ENCODE measurements around the gene BRS3. TPM values are rescaled to one million over a fixed set of nuclear protein-coding genes. Genes with fewer than 3 reads are reported as not detected.
A peak's percentile ranks its signal among the peaks of the same experiment; 100 is the strongest.

BRS3 gene
- total RNA-seq, 1 experiment from 2014 or later, result not detected

- intact Hi-C loops (cut with micrococcal nuclease; ENCODE audit: unreplicated experiment) (no loop called here), in situ Hi-C loops (cut with HindIII; ENCODE audit: low pct_unique_long_range_greater_than_20kb, low sequenced_read_pairs) (no loop called here)
- no peak for DNase-seq (ENCODE audit: low read depth, low spot score)
- Histone ChIP-seq H3K4me3 (ENCODE audit: low read depth in 2 of 2, low read length in 2 of 2) (no peak overlapping the region), H3K36me3 (ENCODE audit: control insufficient read depth, insufficient read depth, low read length) (no peaks in the 10 kb centered on the region), H3K9me3 (ENCODE audit: control insufficient read depth, insufficient read depth, low read depth, low read length) (no peaks in the 10 kb centered on the region), H3K27me3 (ENCODE audit: control insufficient read depth, insufficient read depth, low read length) (peaks cover 2% of the 10 kb centered on the region; the same call in 1 of the 2 replicates), H3K27ac (ENCODE audit: low read length) (no peak overlapping the region), H3K4me1 (ENCODE audit: control insufficient read depth, insufficient read depth, low read length) (no peaks in the 10 kb centered on the region)
- BruUV-seq (replicated peaks), result no TSS peak
- CTCF ChIA-PET, result no interaction called here
- TF ChIP-seq TCF7L2 (IDR thresholded peaks at IDR 0.05; ENCODE audit: low read depth, low read length) (peak; percentile 55; the same call in 1 of the 2 replicates), CTCF (IDR thresholded peaks at IDR 0.05) (no peak)
- ATAC-seq, result no peak
- POLR2A ChIA-PET, result no interaction called here
These were observed 34.0 kb upstream of the BRS3 start for GRCh38 chrX:136453771-136454170.

- no peak for DNase-seq (ENCODE audit: low read depth, low spot score)
- no peaks in the 10 kb centered on the region for H3K4me1 ChIP-seq (ENCODE audit: control insufficient read depth, insufficient read depth, low read length)
- no TSS peak for BruUV-seq (replicated peaks)
- H3K36me3 ChIP-seq (ENCODE audit: control insufficient read depth, insufficient read depth, low read length), result no peaks in the 10 kb centered on the region
- intact Hi-C loops (cut with micrococcal nuclease; ENCODE audit: unreplicated experiment), result no loop called here
- TF ChIP-seq REST (IDR thresholded peaks at IDR 0.05; ENCODE audit: insufficient read depth in 1 of 2, low read depth in 2 of 2, low read length in 1 of 2) (no peak), POLR2AphosphoS5 (IDR thresholded peaks at IDR 0.05; ENCODE audit: low read depth, low read length) (no peak)
- in situ Hi-C loops (cut with HindIII; ENCODE audit: low pct_unique_long_range_greater_than_20kb, low sequenced_read_pairs), result no loop called here
- H3K9me3 ChIP-seq (ENCODE audit: control insufficient read depth, insufficient read depth, low read depth, low read length), result no peaks in the 10 kb centered on the region
- no peak overlapping the region for H3K4me3 ChIP-seq (ENCODE audit: low read depth in 2 of 2, low read length in 2 of 2)
- no peak for ATAC-seq
- ChIA-PET POLR2A (no interaction called here), CTCF (no interaction called here)
- H3K27me3 ChIP-seq (ENCODE audit: control insufficient read depth, insufficient read depth, low read length), result peaks cover 3% of the 10 kb centered on the region; the same call in 1 of the 2 replicates
- H3K27ac ChIP-seq (ENCODE audit: low read length), result no peak overlapping the region
These were observed 31.6 kb upstream of the BRS3 start for GRCh38 chrX:136456133-136456532.

- peaks cover 3% of the 10 kb centered on the region; the same call in 1 of the 2 replicates for H3K27me3 ChIP-seq (ENCODE audit: control insufficient read depth, insufficient read depth, low read length)
- CTCF ChIA-PET, result no interaction called here
- H3K4me3 ChIP-seq (ENCODE audit: low read depth in 2 of 2, low read length in 2 of 2), result no peak overlapping the region
- POLR2A ChIA-PET, result no interaction called here
- no peaks in the 10 kb centered on the region for H3K9me3 ChIP-seq (ENCODE audit: control insufficient read depth, insufficient read depth, low read depth, low read length)
- H3K4me1 ChIP-seq (ENCODE audit: control insufficient read depth, insufficient read depth, low read length), result no peaks in the 10 kb centered on the region
- TF ChIP-seq REST (IDR thresholded peaks at IDR 0.05; ENCODE audit: insufficient read depth in 1 of 2, low read depth in 2 of 2, low read length in 1 of 2) (no peak), CTCF (IDR thresholded peaks at IDR 0.05) (no peak)
- in situ Hi-C loops (cut with HindIII; ENCODE audit: low pct_unique_long_range_greater_than_20kb, low sequenced_read_pairs), result no loop called here
- no peaks in the 10 kb centered on the region for H3K36me3 ChIP-seq (ENCODE audit: control insufficient read depth, insufficient read depth, low read length)
- DNase-seq (ENCODE audit: low read depth, low spot score), result no peak
- BruUV-seq (replicated peaks), result no TSS peak
- intact Hi-C loops (cut with micrococcal nuclease; ENCODE audit: unreplicated experiment), result no loop called here
- no peak overlapping the region for H3K27ac ChIP-seq (ENCODE audit: low read length)
- ATAC-seq, result no peak
These were observed 30.3 kb upstream of the BRS3 start for GRCh38 chrX:136457303-136457917.

Measured in Panc1 (cell line).